K562 treated with DMSO at 1 percent for 48 hours (cell line): Measurements from ENCODE around the gene LRFN4. TPM values are rescaled to one million over a fixed set of nuclear protein-coding genes. Genes with fewer than 3 reads are reported as not detected.

Experiments used
- total RNA-seq: library from RNA; unstranded; fragments of 300-600 nt; gene quantifications from 2 replicates; pipeline ENCODE4 v1.2.3, GENCODE V29; 2022; ENCODE audit warnings: low replicate concordance; ENCODE audit errors: extremely low read depth

The LRFN4 gene
- total RNA-seq = not detected in 2 replicates

DNA sequence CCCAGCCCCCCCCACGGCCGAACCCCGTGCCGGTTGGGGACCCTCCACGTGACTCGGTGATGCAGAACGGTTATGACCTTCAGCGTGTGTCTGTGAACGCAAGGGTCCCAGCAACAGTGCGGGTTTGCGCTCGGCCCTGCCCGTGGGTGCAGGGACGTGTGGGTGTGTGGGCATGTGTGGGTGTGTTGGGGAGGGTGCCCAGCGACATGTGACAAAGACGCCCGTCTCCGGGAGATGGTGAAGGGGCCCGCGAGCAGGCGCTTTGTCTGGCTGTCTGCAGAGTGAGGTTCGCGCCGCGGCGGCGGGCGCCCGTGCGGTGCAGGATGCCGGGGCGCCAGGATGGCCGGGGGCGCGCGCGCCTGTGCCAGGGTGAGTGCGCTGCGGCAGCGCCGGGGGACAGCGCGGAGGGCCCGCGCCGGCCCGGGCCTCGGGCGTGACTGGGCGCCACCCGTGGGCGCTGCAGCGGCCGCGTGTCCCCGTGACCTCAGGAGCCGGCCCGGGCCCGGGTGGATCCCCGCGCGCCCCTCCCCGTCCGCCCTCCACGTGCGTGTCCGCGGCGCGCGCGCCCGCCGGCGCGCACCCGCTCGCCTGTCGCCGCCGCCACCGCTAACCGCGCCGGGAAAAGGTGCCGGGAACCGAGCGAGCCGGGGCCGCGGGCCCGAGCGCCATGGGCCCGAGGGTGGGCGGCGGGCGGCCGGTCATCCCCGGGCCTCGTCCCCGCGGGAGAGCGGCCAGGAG is at the start of gene LRFN4:
TSS of gene LRFN4 (plus strand) at position 569 of the 738 bp plus-strand sequence. CDS start 681 bp downstream, outside the sequence.

DNA sequence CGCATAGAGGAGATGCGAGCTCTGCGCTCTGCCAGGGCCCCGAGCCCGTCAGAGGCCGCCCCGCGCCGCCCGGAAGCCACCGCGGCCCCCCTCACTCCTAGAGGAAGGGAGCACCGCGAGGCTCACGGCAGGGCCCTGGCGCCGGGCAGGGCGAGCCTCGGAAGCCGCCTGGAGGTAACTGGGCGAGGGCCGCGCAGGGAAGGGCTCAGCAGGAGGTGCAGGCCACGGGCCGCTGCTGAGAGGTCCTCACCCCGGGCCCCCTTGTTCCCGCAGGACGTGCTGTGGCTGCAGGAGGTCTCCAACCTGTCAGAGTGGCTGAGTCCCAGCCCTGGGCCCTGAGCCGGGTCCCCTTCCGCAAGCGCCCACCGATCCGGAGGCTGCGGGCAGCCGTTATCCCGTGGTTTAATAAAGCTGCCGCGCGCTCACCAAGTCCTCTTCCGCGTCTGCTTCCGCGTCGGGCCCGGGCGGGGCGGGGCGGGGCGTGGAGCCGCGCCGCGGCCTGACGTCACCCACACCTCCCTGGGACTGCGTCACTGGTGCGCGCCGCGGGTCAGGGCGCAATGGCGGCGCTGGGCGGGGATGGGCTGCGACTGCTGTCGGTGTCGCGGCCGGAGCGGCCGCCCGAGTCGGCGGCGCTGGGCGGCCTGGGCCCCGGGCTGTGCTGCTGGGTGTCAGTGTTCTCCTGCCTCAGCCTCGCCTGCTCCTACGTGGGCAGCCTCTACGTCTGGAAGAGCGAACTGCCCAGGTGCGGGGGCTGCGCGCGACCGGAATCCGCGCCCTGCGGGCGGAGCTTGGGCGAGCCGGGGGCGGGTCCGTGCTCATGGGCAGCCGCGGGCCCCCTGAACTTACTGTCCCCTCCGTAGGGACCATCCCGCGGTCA is 13.7 kb upstream of the LRFN4 start, which contains the start of gene RCE1:
TSS of gene RCE1 (plus strand) at position 546 of the 880 bp plus-strand sequence. CDS start at position 561, 15 bp downstream.

Other genes starting within 250 kb of the LRFN4 start
- not detected in 2 replicates for gene RBM14, start 240.4 kb upstream of the LRFN4 start, total RNA-seq
- not detected in 2 replicates for gene RBM4, start 218.4 kb upstream of the LRFN4 start, total RNA-seq
- gene RBM4B, start 179.2 kb upstream of the LRFN4 start, total RNA-seq = not detected in 2 replicates
- not detected in 2 replicates for gene SPTBN2, start 127.8 kb upstream of the LRFN4 start, total RNA-seq
- not detected in 2 replicates for gene RCE1, start 13.6 kb upstream of the LRFN4 start, total RNA-seq
- not detected in 2 replicates for gene PC, start 101.3 kb downstream of the LRFN4 start, total RNA-seq
- gene C11orf86, start 118.2 kb downstream of the LRFN4 start, total RNA-seq = not detected in 2 replicates
- gene SYT12, start 166.1 kb downstream of the LRFN4 start, total RNA-seq = not detected in 2 replicates
- not detected in 2 replicates for gene RHOD, start 199.8 kb downstream of the LRFN4 start, total RNA-seq